Peyer's patch (tissue), 4 donors: ENCODE measurements around the gene IQGAP3. TPM values are rescaled to one million over a fixed set of nuclear protein-coding genes. Genes with fewer than 3 reads are reported as not detected.
A peak's percentile ranks its signal among the peaks of the same experiment; 100 is the strongest.
"Not testable (repeated sequence)": the region's sequence is repeated elsewhere in the genome, so short reads cannot be mapped to it uniquely, and the experiment has no call there.

Experiments used
- DNase-seq, 3 donors: peaks; one replicate each; pipeline ENCODE4 v3.0.0-alpha.2; 2017 to 2019
- H3K27ac ChIP-seq, 4 donors: fragments of 200-600 bp; sonication (generic); one replicate each; pipeline ENCODE4 v1.5.1; 2016 to 2019
- H3K27me3 ChIP-seq, 2 donors: fragments of 200-600 bp; sonication (generic); one replicate each; pipeline ENCODE4 v1.5.1; 2019
- H3K36me3 ChIP-seq, 3 donors: fragments of 200-600 bp; sonication (generic); one replicate each; pipeline ENCODE4 v1.5.1; 2016 to 2019
- H3K4me1 ChIP-seq, 4 donors: fragments of 200-600 bp; sonication (generic); one replicate each; pipeline ENCODE4 v1.5.1; 2016 to 2019
- H3K4me3 ChIP-seq, 4 donors: fragments of 200-600 bp; sonication (generic); 1 replicate in 3 of 4; 2 replicates in 1 of 4; pipeline ENCODE4 v1.5.1; 2016 to 2019; ENCODE audit warnings: mild to moderate bottlenecking in 1 of 4
- H3K9me3 ChIP-seq, 4 donors: fragments of 200-600 bp; sonication (generic); one replicate each; pipeline ENCODE4 v1.5.1; 2016 to 2019; ENCODE audit warnings: mild to moderate bottlenecking in 1 of 4
- POLR2A ChIP-seq, 2 donors: fragments of 450-650 bp; IDR thresholded peaks; one replicate each; pipeline ENCODE4 v1.5.1; 2017; ENCODE audit warnings: antibody characterized with exemption in 2 of 2, mild to moderate bottlenecking in 2 of 2, moderate library complexity in 2 of 2
- total RNA-seq, 4 donors: library from RNA; depleted of rRNA; stranded (reverse); fragments of >200 nt; gene quantifications; one replicate each; pipeline ENCODE4 v1.1.0, GENCODE V29; 2016
- TF ChIP-seq, protein P1 (sequence below), 6 experiments: fragments of 450-650 bp in 4 of 6; fragments of 200-600 bp in 2 of 6; sonication (generic) in 1 of 6; IDR thresholded peaks; one replicate each; pipeline ENCODE4 v1.5.1; 2017 to 2019; ENCODE audit warnings: antibody characterized with exemption in 6 of 6, mild to moderate bottlenecking in 3 of 6, moderate library complexity in 1 of 6

IQGAP3 gene
- total RNA-seq, 4 donors from 2014 or later = 5.4 to 45.4 (median 8.2) TPM

DNA sequence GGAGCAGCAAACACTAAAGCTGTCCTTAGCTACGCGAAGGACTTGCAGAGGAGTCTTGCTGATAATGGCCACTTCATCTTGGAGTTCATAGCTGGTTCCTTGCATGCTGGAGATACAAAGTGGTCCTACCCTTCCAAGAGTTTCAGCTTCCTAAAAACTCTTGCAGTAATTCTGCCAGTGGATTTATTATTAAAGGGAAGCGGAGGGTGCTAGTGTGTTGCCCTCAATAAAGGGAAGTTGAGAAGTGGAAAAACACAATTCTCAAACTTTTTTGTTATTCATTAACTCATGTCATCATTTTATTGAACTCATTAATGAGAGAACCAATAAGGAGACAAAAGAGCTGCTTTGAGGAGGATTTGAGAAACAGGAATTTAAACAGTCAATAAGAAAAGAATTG is 40.3 kb upstream of the IQGAP3 start:
- no peak for DNase-seq
- H3K27ac ChIP-seq = no peak overlapping the region
- no peak for TF ChIP-seq POLR2A (IDR thresholded peaks at IDR 0.05)
- TF ChIP-seq, protein P1, sequence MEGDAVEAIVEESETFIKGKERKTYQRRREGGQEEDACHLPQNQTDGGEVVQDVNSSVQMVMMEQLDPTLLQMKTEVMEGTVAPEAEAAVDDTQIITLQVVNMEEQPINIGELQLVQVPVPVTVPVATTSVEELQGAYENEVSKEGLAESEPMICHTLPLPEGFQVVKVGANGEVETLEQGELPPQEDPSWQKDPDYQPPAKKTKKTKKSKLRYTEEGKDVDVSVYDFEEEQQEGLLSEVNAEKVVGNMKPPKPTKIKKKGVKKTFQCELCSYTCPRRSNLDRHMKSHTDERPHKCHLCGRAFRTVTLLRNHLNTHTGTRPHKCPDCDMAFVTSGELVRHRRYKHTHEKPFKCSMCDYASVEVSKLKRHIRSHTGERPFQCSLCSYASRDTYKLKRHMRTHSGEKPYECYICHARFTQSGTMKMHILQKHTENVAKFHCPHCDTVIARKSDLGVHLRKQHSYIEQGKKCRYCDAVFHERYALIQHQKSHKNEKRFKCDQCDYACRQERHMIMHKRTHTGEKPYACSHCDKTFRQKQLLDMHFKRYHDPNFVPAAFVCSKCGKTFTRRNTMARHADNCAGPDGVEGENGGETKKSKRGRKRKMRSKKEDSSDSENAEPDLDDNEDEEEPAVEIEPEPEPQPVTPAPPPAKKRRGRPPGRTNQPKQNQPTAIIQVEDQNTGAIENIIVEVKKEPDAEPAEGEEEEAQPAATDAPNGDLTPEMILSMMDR (IDR thresholded peaks at IDR 0.05) = no peak

DNA sequence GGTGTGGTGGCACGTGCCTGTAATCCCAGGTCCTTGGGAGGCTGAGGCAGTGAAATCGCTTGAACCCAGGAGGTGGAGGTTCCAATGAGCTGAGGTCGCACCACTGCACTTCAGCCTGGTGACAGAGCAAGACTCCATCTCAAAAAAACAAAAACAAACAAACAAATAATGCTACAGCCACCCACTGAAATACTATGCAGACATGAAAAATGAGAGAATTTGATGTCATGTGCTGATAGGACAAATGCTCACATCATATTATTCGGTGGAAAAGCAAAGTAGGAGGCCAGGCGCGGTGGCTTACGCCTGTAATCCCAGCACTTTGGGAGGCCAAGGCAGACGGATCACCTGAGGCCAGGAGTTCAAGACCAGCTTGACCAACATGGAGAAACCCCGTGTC is 37.7 kb upstream of the IQGAP3 start:
- H3K4me3 ChIP-seq, DNase-seq, H3K36me3 ChIP-seq, H3K4me1 ChIP-seq, H3K27ac ChIP-seq, H3K9me3 ChIP-seq, H3K27me3 ChIP-seq: not testable (repeated sequence)

More for the DNA sequence above, 40.3 kb upstream of the IQGAP3 start:
- no peaks in the 10 kb centered on the region for H3K36me3 ChIP-seq
- no peak overlapping the region for H3K4me3 ChIP-seq
- H3K4me1 ChIP-seq = peaks cover 0 to 10% (median 0%) of the 10 kb centered on the region in 4 donors
- no peaks in the 10 kb centered on the region for H3K9me3 ChIP-seq
- H3K27me3 ChIP-seq = no peaks in the 10 kb centered on the region

DNA sequence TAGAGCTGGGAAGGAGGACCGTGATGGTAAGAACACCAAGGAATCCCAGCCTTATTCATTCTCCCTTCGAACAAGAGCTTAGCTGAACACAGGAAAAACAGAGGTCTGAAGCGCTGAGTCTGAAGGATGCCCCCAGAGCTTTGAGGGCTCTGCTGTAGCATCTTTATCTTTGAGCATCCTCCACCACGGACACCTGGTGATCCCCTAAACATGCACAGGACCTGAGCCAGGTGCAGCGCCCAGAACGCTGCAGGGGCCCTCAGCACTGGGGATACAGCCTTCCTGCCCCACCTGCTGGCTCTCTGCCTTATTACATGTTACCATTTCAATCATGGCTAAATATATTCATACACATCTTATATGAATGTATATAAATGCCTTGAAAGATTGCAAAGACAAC is 36.6 kb upstream of the IQGAP3 start:
- H3K36me3 ChIP-seq = no peaks in the 10 kb centered on the region
- H3K4me3 ChIP-seq = no peak overlapping the region
- TF ChIP-seq, protein P1 (IDR thresholded peaks at IDR 0.05) = peak; percentile 21 to 73 (median 62)
- no peak for TF ChIP-seq POLR2A (IDR thresholded peaks at IDR 0.05)
- H3K27me3 ChIP-seq = no peaks in the 10 kb centered on the region
- H3K4me1 ChIP-seq = no peaks in the 10 kb centered on the region
- no peaks in the 10 kb centered on the region for H3K9me3 ChIP-seq
- peak in 2 of 3 donors; percentile 61 to 80 for DNase-seq
- no peak overlapping the region for H3K27ac ChIP-seq

DNA sequence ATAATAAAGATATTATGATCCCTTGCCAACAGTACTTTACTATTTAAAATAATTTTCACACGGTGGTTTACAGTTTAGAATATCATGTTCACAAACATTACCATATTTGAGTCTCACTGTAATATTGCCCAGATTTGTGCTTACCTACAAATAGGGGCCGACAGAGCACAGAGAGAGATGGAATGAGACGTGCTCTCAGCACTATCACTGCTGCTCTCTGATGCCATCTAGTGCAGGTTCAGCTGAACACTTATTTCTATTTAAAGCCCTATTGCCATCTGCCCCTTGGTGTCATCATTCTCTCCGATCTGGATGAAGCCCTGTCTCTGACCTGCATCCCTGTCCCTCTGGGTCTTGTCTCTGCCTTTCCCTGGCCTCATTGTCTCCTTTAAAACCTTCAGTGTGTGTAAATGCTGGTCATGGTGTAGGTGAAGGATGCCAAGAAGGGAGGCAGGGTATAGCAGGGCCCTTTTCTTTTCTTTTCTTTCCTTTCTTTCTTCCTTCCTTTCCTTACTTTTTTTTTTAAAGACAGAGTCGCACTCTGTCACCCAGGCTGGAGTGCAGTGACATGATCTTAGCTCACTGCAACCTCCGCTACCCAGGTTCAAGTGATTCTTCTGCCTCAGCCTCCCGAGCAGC is 35.8 kb upstream of the IQGAP3 start:
- no peak overlapping the region for H3K4me3 ChIP-seq
- DNase-seq = peak in 2 of 3 donors; percentile 52 to 80
- TF ChIP-seq, protein P1 (IDR thresholded peaks at IDR 0.05) = peak; percentile 53 to 93 (median 82)
- no peak for TF ChIP-seq POLR2A (IDR thresholded peaks at IDR 0.05)
- H3K36me3 ChIP-seq = no peaks in the 10 kb centered on the region
- no peak overlapping the region for H3K27ac ChIP-seq
- no peaks in the 10 kb centered on the region for H3K4me1 ChIP-seq
- no peaks in the 10 kb centered on the region for H3K27me3 ChIP-seq
- no peaks in the 10 kb centered on the region for H3K9me3 ChIP-seq

DNA sequence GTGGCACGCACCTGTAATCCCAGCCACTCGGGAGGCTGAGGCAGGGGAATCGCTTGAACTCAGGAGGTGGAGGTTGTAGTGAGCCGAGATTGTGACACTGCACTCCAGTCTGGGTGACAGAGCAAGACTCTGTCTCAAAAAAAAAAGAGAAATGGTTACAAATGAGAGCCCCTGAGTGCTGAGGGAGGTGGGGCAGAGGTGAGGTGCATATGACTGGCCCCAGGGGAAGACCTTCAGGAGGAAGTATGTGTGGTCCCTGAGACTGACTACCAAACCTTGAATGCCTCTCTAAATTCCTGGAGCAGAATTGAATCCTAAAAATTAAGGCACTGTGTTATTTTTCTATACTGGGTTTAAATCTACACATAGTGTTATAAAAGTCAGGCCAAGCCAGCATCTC is 35.0 kb upstream of the IQGAP3 start:
- not testable (repeated sequence) for H3K4me1 ChIP-seq, H3K36me3 ChIP-seq, H3K9me3 ChIP-seq, H3K4me3 ChIP-seq, H3K27me3 ChIP-seq, H3K27ac ChIP-seq
- DNase-seq = peak in 2 of 3 donors; percentile 44 to 49

DNA sequence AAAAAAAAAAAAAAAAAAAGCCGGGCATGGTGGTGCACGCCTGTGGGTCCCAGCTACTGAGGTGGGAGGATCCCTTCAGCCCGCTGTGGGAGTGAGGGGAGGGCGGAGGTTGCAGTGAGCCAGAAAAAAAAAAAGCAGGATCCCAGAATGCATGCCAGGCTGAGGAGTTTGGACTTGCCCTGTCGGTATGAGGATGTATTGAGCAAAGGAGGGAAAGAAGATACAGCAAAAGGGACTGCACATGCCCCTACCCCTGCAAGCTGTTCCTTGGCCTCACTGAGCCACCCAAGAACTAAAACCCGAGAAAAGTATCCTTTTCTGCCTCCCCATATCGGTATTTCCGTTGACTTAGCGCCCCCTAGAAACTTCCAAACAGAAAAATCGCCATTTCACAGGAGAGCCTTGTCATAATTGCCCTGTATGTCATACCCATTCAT is 30.2 kb upstream of the IQGAP3 start:
- no peak for TF ChIP-seq POLR2A (IDR thresholded peaks at IDR 0.05)
- TF ChIP-seq, protein P1 (IDR thresholded peaks at IDR 0.05) = peak in 2 of 6 experiments; percentile 3 to 14
- no peaks in the 10 kb centered on the region for H3K9me3 ChIP-seq
- H3K27ac ChIP-seq = no peak overlapping the region
- no peaks in the 10 kb centered on the region for H3K27me3 ChIP-seq
- no peak for DNase-seq
- H3K36me3 ChIP-seq = peaks cover 0 to 9% (median 0%) of the 10 kb centered on the region in 3 donors
- no peak overlapping the region for H3K4me3 ChIP-seq
- peaks cover 0 to 19% (median 2%) of the 10 kb centered on the region in 4 donors for H3K4me1 ChIP-seq
